Measurements from ENCODE around the gene ERGIC1.

DNA sequence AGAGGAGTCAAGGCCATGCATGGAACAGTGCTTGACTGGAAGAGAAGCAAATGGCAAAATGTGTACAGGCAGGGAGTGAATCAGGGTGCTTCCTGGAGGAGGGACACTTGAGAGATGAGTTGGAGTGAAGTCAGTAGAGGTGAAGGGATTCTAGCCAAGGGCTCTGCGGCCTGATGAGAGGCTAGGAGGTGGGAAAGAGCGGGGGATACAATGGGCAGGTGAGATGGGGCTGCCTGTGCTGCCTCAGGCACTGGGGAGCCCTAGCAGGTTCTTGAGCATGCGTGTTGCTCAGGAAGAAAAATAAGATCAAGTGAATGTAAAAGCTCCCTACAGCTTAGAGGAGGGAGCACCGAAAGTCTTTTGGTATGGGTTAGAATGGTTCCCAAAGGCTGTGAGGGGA lies 22.3 kb downstream of the ERGIC1 start:
- TF ChIP-seq POLR2AphosphoS5 (IDR thresholded peaks at IDR 0.05) (no peak), EP300 (IDR thresholded peaks at IDR 0.05) (no peak), POLR2A (IDR thresholded peaks at IDR 0.05) (no peak)
- TF ChIP-seq, protein P1, sequence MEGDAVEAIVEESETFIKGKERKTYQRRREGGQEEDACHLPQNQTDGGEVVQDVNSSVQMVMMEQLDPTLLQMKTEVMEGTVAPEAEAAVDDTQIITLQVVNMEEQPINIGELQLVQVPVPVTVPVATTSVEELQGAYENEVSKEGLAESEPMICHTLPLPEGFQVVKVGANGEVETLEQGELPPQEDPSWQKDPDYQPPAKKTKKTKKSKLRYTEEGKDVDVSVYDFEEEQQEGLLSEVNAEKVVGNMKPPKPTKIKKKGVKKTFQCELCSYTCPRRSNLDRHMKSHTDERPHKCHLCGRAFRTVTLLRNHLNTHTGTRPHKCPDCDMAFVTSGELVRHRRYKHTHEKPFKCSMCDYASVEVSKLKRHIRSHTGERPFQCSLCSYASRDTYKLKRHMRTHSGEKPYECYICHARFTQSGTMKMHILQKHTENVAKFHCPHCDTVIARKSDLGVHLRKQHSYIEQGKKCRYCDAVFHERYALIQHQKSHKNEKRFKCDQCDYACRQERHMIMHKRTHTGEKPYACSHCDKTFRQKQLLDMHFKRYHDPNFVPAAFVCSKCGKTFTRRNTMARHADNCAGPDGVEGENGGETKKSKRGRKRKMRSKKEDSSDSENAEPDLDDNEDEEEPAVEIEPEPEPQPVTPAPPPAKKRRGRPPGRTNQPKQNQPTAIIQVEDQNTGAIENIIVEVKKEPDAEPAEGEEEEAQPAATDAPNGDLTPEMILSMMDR (IDR thresholded peaks at IDR 0.05), result no peak

Data from gastroesophageal sphincter (tissue), 3 donors.